NCI-H1436 treated with DMSO at 0.1 percent for 48 hours (cell line): ENCODE measurements around the gene GLIS1.

Experiments used
- DNase-seq: peaks from one replicate; lab custom pipeline; 2025; lab: John Stamatoyannopoulos, UW

The GLIS1 gene

DNA sequence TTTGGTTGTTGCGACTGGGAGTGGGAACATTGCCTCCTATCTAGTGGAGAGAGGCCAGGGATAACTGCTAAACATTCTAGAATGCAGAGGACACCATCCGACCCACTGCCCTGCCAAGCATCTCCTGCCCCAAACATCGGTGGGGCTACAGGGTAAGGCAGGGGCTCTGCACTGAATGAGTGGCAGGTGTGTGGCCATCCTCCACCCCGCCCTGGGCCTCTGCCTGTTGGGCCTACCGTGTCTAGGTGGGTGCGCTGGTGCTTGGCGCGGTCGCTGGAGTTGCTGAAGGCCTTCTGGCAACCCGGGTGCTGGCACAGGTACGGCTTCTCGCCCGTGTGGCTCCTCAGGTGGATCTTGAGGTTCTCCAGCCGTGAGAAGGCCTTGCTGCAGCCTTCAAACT lies 209.4 kb downstream of the GLIS1 start:
- no peak for DNase-seq

DNA sequence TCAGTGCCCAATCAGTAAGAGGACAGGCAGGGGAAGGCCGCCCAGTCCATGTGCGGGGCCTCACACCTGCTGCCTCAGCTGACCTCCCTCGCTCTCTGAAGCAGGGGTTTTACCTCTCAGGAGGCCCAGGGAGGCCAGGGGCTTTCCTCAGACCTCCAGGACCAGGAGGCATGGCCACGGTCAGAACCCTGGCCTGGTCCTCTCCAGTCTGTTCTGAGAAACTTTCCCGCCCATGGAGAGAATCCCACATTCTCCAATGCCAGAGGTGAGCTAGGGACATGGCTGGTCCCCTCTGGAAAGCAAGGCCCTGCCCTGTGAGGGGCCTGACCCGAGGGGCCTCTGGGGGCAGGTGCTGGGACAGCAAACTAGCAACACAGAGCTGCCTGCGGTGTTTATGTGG lies 211.6 kb downstream of the GLIS1 start:
- DNase-seq = no peak

DNA sequence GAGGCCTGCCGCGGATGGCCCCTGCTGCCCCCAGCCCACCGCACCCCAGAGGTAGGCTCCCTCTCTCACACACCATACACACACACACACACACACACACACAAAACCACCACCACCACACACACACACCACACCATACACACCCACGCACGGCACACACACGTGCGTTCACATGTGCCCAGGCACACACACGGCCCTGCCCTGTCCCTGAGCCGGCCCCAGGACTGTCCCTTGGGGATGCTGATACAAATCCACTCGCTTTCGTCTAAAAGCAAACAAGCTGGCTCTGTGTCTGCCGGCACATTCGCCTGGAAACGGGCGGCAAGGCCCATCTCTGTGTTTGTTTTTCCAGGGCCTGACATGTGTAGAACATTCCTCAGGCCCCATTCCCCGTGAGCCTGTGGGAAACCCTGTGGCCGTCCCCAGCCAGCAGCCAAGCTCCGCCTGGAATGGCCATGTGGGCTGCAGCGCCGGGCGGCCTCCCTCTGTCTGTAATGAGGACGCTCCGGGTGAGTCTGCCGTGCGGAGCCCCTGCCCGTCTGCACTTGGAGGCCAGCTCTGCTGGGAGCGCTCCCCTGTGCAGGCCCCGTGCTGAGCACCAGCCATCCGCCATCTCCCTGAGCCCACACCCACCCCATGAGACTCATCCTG lies 212.4 kb downstream of the GLIS1 start:
- no peak for DNase-seq

DNA sequence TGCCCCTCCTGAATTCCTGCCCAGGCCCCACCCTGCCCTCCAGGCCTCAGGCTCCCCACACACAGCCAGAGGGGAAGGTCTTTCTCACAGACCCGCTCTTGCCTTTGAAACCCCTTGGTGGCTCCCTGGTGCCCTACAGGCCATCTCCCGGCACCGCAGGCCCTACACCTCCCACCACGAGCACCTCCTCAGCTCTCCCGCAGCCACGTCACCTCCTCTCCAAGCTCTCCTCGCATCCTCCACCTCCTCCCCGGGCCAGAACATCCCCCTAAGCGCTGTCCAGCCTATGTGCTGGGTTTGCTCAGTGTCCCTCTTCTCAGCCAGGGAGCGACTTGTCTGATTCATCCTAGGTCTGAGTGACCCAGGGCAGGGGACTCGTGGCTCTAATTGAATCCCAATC lies 213.4 kb downstream of the GLIS1 start:
- DNase-seq = no peak

DNA sequence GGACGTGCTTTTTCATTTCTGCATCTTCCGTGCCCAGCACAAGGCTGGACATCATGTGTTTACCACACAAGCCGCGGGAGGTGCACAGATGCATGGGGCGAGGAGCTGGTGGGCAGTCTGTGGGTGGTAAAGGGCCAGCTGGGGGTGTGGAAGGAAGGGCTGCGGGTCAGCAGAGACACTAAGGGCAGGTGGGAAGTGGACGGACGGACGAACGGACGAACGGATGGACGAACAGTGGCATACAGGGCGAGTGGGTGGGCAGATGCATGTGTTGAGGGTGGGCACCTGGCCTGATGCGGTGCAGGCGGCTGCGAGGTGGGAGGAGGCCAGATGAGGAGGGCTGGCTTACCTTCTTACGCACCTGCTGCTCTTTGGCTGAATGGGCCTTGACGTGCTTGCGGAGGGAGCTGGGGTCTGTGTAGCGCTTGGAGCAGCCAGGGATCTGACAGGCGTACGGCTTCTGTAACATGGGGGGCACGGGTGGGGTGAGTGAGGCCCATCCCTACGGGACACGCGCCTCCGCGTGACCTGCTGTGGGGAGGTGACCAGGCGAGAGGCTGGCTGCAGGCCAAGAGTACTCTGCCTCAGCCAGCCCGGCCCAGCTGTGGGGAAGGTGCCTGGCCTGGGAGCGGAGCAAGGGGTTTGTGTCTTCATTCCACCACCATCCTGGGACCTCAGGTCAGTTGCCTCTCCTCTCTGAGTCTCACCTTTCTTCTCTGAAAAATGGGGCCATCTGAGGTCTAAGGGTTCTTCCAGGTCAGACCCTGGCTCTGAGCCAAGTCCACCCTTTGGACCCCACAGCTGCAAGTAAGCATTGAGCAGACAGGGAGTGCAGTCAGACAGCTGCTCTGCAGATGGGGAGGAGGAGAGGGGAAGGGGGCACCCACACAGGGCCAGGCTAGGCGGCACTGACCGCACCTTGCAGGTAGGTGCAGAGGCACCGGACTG lies 214.3 kb downstream of the GLIS1 start:
- no peak for DNase-seq

DNA sequence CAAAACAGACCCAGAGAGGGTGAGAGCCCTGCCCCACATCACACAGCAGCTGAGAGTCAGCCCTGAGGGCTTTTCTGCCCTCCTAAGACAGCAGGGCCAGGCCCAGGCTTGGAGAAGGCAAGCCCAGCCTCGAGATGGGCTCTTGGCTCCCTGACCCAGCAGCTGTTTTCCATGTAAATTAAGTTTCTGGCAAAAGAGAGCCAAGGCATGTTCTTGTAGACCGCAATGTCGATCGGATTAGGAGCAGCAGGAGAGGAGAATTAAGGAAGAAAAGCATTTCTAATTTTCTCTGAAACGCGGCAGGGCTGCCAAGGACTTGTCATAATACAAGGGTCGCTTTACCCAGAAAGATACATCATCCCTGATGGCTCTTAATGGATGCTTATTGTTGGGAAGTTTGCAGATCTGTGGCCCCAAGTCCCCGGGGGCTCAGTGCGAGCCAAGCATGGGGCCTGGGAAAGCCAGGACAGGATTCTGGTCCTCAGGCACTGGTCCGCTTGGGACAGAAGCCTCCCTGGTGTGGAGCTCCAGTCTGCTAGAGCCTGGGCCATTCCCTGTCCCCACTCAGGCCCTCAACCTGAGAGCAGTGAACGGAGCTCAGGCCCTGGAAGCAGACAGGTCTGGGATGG lies 216.9 kb downstream of the GLIS1 start:
- no peak for DNase-seq

DNA sequence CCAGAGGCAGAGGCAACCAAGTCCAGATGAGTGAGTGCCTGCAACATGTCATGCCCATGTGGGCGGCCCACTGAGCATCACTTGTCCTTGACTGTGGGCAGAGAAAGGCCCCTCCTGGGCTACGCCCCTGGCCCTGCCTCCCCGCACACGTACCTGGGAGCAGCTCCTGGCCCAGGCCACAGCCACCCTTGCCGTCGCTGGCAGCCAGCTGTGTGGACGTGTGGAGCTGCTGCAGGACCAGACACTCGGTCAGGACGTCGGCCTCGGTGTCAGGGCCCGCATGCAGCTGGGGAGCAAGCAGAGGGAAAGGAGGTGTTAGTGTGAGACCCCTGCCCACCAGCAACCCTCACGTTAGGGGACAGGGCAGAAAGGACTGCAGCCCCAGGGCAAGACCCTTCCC lies 218.5 kb downstream of the GLIS1 start:
- no peak for DNase-seq

DNA sequence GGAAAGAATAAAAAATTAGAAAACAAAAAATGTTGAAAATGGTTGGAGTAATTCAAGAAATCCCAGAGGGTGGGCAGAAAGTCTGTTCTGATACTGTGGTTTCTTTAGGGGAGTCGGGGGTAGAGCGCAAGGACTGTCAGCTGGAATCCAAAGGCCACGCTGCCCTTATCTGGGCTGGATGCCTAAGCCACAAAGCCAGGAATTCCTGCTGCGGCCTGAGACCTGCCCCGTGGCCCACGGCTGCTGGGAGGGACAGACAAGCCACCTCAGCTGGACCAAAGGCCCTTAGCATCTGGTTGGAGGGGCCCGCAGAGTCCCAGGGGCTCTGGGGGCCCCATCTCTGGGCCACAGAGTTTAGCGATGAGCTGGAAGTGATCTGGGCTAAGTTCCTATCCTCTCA lies 219.5 kb downstream of the GLIS1 start:
- no peak for DNase-seq

DNA sequence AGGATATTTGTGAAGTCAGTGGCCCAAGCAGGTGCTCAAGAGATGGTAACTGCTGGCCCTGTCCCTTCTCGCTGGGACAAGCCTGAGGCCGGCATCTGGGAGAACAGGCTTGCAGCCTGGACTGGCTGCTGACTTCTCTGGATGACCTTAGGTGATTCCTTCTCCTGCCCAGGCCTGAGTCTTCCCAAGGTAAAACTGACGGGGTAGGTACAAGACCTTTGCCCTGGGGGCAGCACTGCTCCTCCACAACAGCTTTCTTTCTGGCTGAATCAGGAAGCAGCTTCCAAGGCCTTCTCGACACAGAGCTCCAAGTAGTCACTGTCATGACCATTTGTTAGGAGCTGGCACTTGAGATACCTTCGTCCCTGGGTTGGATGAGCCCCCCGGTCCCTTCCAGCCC lies 220.2 kb downstream of the GLIS1 start:
- DNase-seq = no peak

DNA sequence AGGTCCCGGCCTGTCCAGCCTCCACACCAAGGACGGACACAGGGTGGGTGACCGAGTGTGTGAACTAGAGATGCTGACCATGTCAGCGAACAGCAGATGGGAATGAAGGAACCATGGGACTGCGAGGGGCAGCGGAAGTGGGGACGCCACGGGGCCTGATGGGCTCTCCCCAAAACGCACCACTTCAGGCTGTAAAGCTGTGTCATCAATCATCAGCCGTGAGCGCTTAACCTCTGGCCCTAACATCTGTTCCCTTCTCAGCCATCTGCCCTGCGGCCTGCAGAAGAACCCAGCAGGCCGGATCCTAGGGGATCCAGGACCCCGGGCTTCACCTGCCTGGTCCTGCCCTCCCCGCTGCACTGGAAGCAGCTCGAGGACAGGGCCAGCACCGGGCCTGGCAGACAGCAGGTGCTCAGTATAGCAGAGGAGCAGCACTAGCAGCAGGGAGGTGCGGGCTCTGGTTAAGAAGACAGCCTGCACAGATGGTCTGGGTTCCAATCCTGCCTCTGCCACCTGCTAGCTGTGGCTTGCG lies 221.1 kb downstream of the GLIS1 start:
- DNase-seq = no peak

DNA sequence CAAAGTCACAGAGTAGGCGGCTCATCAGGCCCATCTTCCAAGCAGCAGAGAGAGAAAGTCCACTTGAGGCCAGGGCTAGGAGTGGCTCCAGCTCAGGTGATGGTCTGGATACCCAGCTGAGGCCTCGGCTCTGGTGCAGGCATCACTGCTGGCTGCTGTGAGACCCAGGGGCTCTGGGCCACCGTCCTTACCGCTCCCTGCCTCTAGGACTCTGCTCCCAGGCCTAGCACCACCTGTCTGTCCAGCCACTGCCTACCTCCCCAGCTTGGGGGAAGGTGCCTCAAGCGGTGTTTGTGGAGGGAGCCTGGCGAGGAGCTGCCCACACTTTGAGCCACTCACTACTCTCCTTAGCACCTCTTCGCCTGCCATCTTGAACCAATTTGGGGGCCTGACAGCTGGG lies 221.9 kb downstream of the GLIS1 start:
- DNase-seq = no peak

DNA sequence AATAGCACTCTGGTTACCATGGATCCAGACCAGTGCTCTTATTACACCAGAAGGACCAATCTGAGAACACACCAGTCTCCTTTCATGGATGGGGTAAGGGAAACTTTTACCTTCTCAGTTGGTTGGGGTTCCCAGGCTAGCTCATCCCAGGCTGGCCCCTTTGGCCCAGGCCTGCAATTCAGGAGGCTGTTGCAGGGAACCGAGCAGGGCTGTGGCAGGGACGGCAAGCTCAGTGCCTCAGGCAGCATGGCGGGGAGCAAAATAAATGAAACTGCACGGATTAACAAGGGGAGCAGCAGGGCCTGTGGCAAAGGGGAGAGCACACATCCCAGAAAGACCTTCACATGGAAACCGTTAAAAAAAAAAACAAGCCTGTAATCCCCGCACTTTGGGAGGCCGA lies 222.8 kb downstream of the GLIS1 start:
- DNase-seq = no peak

DNA sequence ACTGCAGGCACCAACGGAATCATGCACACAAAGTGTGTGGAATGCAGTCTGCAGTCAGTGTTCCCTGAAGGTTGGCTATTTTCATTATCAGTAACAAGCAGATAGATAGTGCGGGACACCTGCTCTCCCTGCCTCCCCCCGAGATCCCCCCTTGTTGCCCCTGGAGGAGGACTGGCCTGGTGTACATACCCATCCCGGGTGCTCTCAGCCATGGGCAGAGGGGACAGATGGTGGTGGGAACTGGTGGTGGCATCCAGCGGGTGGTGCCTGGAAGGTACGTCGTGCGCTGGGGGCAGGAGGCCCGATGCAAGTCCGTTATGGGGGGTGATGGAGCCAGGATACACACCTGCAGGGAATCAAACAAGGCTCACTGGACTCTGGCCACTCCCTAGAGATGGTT lies 224.5 kb downstream of the GLIS1 start:
- no peak for DNase-seq

DNA sequence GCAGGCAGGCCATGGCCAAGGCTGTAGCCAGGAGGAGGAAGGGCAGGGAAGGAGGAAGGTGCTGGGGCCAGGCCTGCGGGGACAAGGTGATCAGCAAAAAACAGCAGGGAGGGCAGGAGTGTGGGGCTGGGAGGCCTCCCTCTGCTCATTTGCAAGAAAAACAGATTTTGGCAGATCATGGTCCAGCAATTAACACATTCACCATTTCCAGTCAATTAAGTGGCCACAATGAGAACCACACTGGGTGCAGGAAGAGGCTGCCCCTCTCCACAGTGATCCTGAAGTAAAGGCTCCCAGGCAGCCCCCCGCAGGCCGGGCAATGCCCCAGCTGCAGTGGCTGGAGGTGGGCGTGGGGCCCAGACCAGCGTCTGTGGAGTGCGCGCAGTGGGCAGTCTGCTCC lies 225.1 kb downstream of the GLIS1 start:
- no peak for DNase-seq

DNA sequence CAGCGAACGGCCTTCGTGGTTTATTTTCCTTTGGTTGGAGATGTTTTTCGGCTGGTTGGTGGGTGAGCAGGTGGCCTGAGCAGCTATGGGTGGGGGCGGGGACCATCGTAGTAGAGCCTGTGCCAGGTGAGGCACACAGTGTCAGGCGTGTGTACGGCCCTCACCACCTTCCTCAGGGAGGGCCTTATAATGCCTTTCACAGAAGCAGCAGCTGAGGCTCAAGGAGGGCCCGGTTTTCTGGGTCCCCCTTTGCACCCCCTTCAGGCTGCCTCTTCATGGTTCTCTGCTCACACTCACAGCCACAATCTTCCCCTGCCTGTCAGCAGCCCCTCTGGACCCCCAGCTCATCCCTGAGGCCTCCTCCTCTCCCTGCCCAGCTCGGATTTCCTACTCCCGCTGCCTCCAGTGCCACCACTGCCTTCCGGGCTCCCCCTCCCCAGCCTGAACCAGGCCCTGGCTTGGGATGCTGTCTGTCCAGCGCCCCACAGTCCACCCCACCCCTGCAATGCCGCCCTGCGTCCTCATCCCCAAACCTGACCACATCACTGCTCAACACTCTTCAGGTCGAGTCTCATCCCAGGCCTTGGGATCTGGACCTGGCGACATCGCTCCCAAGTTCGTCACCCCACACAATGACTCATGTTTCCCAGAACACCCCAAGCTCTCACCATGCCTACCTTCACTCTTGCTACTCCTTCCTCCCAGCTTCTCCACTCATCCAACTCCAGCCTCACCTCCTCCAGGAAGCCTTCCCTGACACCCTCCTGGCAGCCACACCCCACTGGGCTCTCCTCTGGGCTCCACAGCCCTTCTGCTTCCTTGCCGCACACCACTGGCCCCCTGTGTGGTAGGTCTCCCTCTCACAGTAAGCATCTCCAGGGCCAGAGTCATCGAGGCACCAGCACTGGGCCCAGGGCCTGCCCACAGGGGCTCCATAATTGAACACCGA lies 225.9 kb downstream of the GLIS1 start:
- no peak for DNase-seq

DNA sequence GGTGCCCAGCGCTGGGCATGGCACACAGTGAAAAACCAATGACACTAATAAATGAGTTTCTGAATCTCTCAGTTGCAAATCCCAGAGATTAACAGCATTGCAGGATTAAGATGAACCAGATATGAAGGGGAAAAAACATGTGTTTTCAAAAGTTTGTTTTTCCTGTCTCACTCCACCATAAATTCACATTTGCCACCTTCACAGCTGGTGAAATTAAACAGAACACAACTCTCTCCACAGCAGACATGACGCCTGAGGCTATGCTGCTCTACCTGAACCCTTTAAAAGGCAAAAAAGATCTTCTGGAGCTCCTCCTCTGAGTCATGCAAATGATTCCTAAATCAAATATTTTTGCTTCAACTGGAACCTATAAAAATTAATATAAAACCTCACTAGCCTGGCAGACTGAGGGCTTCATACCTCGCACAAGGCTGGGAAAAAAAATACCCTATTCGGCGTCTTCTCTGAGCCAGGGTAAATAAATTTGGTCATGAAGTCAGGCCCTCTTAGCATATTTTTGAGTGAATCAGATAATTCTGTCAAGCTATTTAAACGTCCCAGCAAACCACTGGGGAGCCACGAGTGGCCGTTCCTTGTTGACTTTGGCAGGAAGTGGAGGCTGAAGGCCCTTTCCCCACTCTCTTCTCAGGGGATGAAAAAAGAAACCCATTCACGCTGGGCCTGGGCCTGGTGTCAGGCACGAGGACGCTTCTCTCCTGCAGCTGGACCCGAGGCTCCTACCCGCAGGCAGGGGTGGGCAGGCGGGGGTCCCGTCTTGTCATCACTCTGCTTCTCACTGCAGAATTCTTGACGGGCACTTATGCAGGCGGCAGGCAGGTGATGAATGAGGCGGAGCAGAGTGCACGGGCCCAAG lies 226.8 kb downstream of the GLIS1 start:
- DNase-seq = no peak

DNA sequence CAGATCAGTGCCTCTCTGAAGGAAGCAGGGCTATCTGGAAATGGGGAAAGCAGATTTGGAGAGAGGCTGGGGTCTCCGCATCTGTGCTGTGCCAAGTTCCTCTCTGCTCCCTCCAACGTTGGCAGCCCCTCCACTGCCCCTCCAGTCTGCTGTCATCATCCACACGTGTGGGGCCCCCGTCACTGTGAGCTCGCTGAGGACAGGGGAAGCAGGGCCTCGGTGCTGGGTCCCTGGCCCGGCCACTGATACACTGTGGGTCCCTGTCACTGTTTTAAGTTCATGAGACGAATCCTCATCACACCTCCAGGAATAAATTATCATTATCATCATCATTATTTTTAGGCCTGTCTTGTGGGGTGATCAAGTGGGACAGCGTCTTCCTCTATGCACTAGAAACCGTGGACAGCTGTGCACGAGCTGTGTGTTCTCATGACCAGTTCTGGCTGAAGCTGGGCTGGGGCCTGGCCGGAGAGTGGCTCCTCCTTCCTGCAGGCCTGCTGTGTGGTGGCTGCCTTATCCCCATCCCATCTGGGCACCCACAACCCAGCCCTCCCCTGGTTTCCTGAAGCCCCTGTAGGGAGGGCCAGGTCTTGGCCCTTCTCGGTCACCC lies 227.5 kb downstream of the GLIS1 start:
- DNase-seq = no peak

DNA sequence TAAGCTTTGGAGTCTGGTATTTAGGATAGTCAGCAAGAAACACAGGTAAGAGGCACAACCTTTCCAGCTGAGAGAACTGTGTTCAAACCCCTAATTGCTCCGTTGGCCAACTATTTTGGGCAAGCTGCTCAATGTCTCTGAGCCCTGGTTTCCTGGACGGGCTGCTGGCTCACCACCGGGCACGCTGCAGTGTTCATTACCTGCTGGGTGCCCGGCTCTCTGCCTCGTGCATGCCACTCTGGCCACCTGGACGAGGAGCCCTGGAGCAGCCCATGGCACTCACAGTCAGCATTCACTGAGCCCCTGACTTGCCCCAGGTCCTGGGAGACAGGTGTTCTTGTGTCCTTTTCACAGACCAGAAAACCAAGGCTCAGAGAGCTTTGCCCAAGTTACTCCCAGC lies 228.7 kb downstream of the GLIS1 start:
- no peak for DNase-seq

DNA sequence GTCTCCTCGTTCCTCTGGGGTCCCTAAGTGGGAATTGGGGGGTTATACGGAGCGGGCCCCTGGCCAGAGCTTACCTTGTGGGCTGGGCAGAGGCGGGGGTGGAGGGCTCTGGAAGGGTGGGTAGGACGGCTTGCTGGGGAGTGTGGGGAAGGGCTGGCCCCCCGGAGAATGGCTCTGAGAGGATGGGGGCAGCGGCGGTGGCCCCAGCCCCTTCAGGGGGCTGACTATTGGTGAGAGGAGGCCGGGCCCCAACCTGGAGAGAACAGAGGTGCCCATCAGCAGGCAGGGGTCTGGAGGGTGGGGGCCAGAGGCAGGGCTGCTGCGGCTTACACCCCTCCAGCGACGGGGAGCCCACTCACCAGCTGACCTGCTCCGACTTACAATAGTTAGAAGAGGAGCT lies 229.2 kb downstream of the GLIS1 start:
- DNase-seq = no peak

DNA sequence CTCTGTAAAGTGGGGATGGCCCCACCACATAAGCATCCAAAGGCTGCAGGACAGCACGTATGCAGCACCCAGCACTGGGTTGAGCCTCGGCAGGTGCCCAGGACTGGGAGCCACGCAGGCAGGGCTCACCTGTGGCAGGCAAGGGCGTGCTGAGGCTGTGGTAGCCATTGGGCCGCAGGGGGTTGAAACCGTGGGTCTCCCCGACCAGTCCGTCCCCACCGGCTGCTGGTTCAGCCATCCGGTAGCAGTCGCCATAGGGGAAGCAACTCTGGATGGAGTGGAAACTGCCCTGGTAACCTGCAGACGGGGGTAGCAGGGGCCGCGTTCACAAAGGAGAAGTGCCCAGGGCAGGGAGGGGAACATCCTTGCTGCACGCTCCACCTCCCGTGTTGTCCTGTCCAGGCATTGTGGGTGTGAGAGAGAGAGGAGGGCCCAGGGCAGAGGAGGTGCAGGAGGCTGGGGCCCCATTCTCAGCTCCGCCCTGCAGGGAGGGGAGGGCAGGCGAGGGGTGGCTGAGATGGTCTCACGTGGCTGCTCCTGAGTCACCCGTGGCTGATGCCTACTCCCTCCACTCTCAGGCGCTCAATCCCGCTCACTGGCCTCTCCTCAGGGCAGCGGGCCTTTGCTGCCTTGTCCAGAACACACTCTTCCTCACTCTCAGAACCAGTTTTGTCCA lies 229.8 kb downstream of the GLIS1 start:
- no peak for DNase-seq
